Spleen (tissue), 11 donors: Measurements from ENCODE around the gene PSMD13. TPM values are rescaled to one million over a fixed set of nuclear protein-coding genes. Genes with fewer than 3 reads are reported as not detected.

ENCODE experiments used
- DNase-seq: peaks from one replicate; pipeline ENCODE4 v3.0.0-alpha.2; 2020
- H3K27ac ChIP-seq, 8 donors: fragments of 200-600 bp; sonication (generic) in 7 of 8; 1 replicate in 4 of 8; 2 replicates in 4 of 8; pipeline versions ENCODE4 v1.5.0 to v1.8.0; 2016 to 2021; ENCODE audit warnings: inconsistent platforms in 4 of 8, mild to moderate bottlenecking in 4 of 8, moderate library complexity in 1 of 8
- H3K27me3 ChIP-seq, 7 donors: fragments of 200-600 bp; sonication (generic) in 6 of 7; replicated peaks in 1 of 7; 1 replicate in 4 of 7; 2 replicates in 3 of 7; pipeline versions ENCODE4 v1.5.0 to v1.8.0; 2016 to 2021; ENCODE audit warnings: inconsistent platforms in 3 of 7, mild to moderate bottlenecking in 1 of 7
- H3K36me3 ChIP-seq, 6 donors: fragments of 200-600 bp; sonication (generic) in 5 of 6; 1 replicate in 4 of 6; 2 replicates in 2 of 6; pipeline versions ENCODE4 v1.5.0 to v1.8.0; 2016 to 2021; ENCODE audit warnings: inconsistent platforms in 2 of 6
- H3K4me1 ChIP-seq, 6 donors: fragments of 200-600 bp; sonication (generic) in 5 of 6; 1 replicate in 3 of 6; 2 replicates in 3 of 6; pipeline versions ENCODE4 v1.5.0 to v1.8.0; 2016 to 2021; ENCODE audit warnings: inconsistent platforms in 3 of 6
- H3K4me3 ChIP-seq, 8 donors: fragments of 200-600 bp; sonication (generic) in 7 of 8; 1 replicate in 4 of 8; 2 replicates in 4 of 8; pipeline versions ENCODE4 v1.5.0 to v1.8.0; 2016 to 2021; ENCODE audit warnings: inconsistent platforms in 4 of 8, mild to moderate bottlenecking in 4 of 8, moderate library complexity in 2 of 8
- H3K9me3 ChIP-seq, 8 donors: fragments of 200-600 bp; sonication (generic) in 7 of 8; 1 replicate in 4 of 8; 2 replicates in 4 of 8; pipeline versions ENCODE4 v1.5.0 to v1.8.0; 2016 to 2021; ENCODE audit warnings: inconsistent platforms in 4 of 8
- CTCF ChIP-seq, 11 experiments: fragments of 200-600 bp in 7 of 11; fragments of 450-650 bp in 4 of 11; sonication (generic) in 4 of 11; IDR thresholded peaks in 8 of 11; conservative IDR thresholded peaks in 3 of 11; 1 replicate in 7 of 11; 2 replicates in 4 of 11; pipeline versions ENCODE4 v1.4.0 to v1.8.0; 2016 to 2021; ENCODE audit warnings: antibody characterized with exemption in 11 of 11, inconsistent platforms in 4 of 11, mild to moderate bottlenecking in 1 of 11
- POLR2A ChIP-seq, 3 donors: fragments of 450-650 bp; IDR thresholded peaks; one replicate each; pipeline ENCODE4 v1.5.1; 2017; ENCODE audit warnings: antibody characterized with exemption in 3 of 3, mild to moderate bottlenecking in 1 of 3
- POLR2AphosphoS5 ChIP-seq, 3 donors: sonication (generic); formaldehyde crosslinking; IDR thresholded peaks; one replicate each; pipeline ENCODE4 v1.5.1; 2017; ENCODE audit warnings: antibody characterized with exemption in 3 of 3
- WGBS, 5 donors: extraction: QIAGEN DNeasy Blood & Tissue Kit in 3 of 5; methylation state at CpG; one replicate each; pipeline versions ENCODE4 v1.1.5 to v1.1.7; 2013 to 2018; 5-methylcytosine and 5-hydroxymethylcytosine counted together
- intact Hi-C: fragments of 100-400 bp; cut with DNase I; formaldehyde crosslinking; loops from one replicate; pipeline ENCODE4 v1.15.0; 2023; ENCODE audit warnings: low total_unique reads
- polyA plus RNA-seq, 3 donors: library from polyadenylated mRNA; stranded (reverse); fragments of 200-250 nt; gene quantifications; one replicate each; pipeline ENCODE4 v1.2.1, GENCODE V29; 2013
- total RNA-seq, 7 donors: library from RNA; depleted of rRNA in 3 of 7; stranded (reverse); fragments of >200 nt in 3 of 7; fragmentation: NEBNext Ultra II Directional in 4 of 7; extraction: Animal tissue kit (Norgen Biotek cat#: 25700) in 4 of 7; gene quantifications; one replicate each; pipeline versions ENCODE4 v1.1.0 to v1.2.1, GENCODE V29; 2016 to 2021
- donor health status: healthy with polysubstance abuse.
- donor health status: DM: no; HTN: no; CAD: no; lungs with moderate emphysema.
- donor health status: DM: no; HTN: no; CAD: no.
- donor health status: Bipolar disorder and iron deficiency.
- donor health status: healthy.
- donor health status: DM: no; HTN: no; CAD: no.
- donor health status: DM: yes; HTN: yes; CAD: no.

Gene PSMD13
- total and polyA plus RNA-seq, 10 donors = 93.6 to 229 (median 102) TPM

GRCh38 chr11:290621-291231 is 54.0 kb downstream of the PSMD13 start:
- WGBS, 5 donors = 86 to 94% (median 91%) methylated on average over 7 to 13 of the region's 13 CpGs
- DNase-seq = peak; percentile 80
- H3K9me3 ChIP-seq = no peaks in the 10 kb centered on the region
- intact Hi-C loops = no loop called here
- H3K27ac ChIP-seq = peak overlapping the region in 4 of 8 donors; percentile 20 to 95 (median 92)
- peaks cover 6 to 65% (median 26%) of the 10 kb centered on the region in 6 donors for H3K4me1 ChIP-seq
- peaks cover 0 to 59% (median 29%) of the 10 kb centered on the region in 6 donors for H3K36me3 ChIP-seq
- TF ChIP-seq POLR2A (IDR thresholded peaks at IDR 0.05) (no peak), POLR2AphosphoS5 (IDR thresholded peaks at IDR 0.05) (peak in 1 of 3 donors; percentile 39)
- peak overlapping the region in 3 of 8 donors; percentile 63 to 86 (median 72) for H3K4me3 ChIP-seq
- H3K27me3 ChIP-seq = peaks cover 0 to 24% (median 0%) of the 10 kb centered on the region in 7 donors

- intact Hi-C loops = no loop called here
- Histone ChIP-seq H3K4me1 (peaks cover 6 to 61% (median 26%) of the 10 kb centered on the region in 6 donors), H3K9me3 (no peaks in the 10 kb centered on the region), H3K4me3 (no peak overlapping the region), H3K27me3 (peaks cover 0 to 22% (median 0%) of the 10 kb centered on the region in 7 donors), H3K36me3 (peaks cover 0 to 61% (median 29%) of the 10 kb centered on the region in 6 donors), H3K27ac (peak overlapping the region in 1 of 8 donors; percentile 93)
- DNase-seq = peak; percentile 76
- TF ChIP-seq POLR2A (IDR thresholded peaks at IDR 0.05) (no peak), CTCF (IDR thresholded peaks at IDR 0.05 in 8 of 11, conservative IDR thresholded peaks at IDR 0.05 in 3 of 11) (no peak)
- 90 to 95% (median 93%) methylated on average over 34 to 44 of the region's 44 CpGs for WGBS, 5 donors
These were observed 54.8 kb downstream of the PSMD13 start for GRCh38 chr11:291281-292210.

- Histone ChIP-seq H3K4me1 (peaks cover 6 to 61% (median 27%) of the 10 kb centered on the region in 6 donors), H3K27ac (no peak overlapping the region), H3K27me3 (peaks cover 0 to 13% (median 0%) of the 10 kb centered on the region in 7 donors), H3K4me3 (no peak overlapping the region), H3K9me3 (no peaks in the 10 kb centered on the region), H3K36me3 (peaks cover 0 to 61% (median 29%) of the 10 kb centered on the region in 6 donors)
- peak; percentile 72 for DNase-seq
- intact Hi-C loops = no loop called here
- WGBS, 5 donors = 88 to 92% (median 89%) methylated on average over 13 to 29 of the region's 29 CpGs
- TF ChIP-seq POLR2A (IDR thresholded peaks at IDR 0.05) (no peak), POLR2AphosphoS5 (IDR thresholded peaks at IDR 0.05) (peak in 1 of 3 donors; percentile 45), CTCF (IDR thresholded peaks at IDR 0.05 in 8 of 11, conservative IDR thresholded peaks at IDR 0.05 in 3 of 11) (no peak)
These were observed 55.7 kb downstream of the PSMD13 start for GRCh38 chr11:292211-293121.

- H3K36me3 ChIP-seq = peaks cover 0 to 61% (median 29%) of the 10 kb centered on the region in 6 donors
- peaks cover 6 to 61% (median 27%) of the 10 kb centered on the region in 6 donors for H3K4me1 ChIP-seq
- TF ChIP-seq CTCF (IDR thresholded peaks at IDR 0.05 in 8 of 11, conservative IDR thresholded peaks at IDR 0.05 in 3 of 11) (no peak), POLR2AphosphoS5 (IDR thresholded peaks at IDR 0.05) (no peak), POLR2A (IDR thresholded peaks at IDR 0.05) (no peak)
- peak; percentile 72 for DNase-seq
- no peak overlapping the region for H3K4me3 ChIP-seq
- H3K9me3 ChIP-seq = no peaks in the 10 kb centered on the region
- intact Hi-C loops = no loop called here
- peaks cover 0 to 13% (median 0%) of the 10 kb centered on the region in 7 donors for H3K27me3 ChIP-seq
- no peak overlapping the region for H3K27ac ChIP-seq
- 85 to 93% (median 92%) methylated on average over 15 to 18 of the region's 18 CpGs for WGBS, 5 donors
These were observed 56.6 kb downstream of the PSMD13 start for GRCh38 chr11:293271-293851.
